Right renal pelvis (tissue), 4 donors: Measurements from ENCODE around the gene TANGO6. TPM values are rescaled to one million over a fixed set of nuclear protein-coding genes. Genes with fewer than 3 reads are reported as not detected.

Experiments
- DNase-seq, 4 donors: peaks; one replicate each; pipeline ENCODE4 v3.0.0-alpha.2; 2013; ENCODE audit warnings: low read depth in 4 of 4, low spot score in 3 of 4, missing footprints in 1 of 4
- polyA plus RNA-seq, 4 donors: library from polyadenylated mRNA; unstranded; fragments of 120-200 nt; gene quantifications; one replicate each; pipeline ENCODE4 v1.2.1, GENCODE V29; 2013; ENCODE audit not compliant: insufficient read length in 4 of 4

The TANGO6 gene
- polyA plus RNA-seq, 4 donors: 6.1 to 8.0 (median 7.9) TPM

DNA sequence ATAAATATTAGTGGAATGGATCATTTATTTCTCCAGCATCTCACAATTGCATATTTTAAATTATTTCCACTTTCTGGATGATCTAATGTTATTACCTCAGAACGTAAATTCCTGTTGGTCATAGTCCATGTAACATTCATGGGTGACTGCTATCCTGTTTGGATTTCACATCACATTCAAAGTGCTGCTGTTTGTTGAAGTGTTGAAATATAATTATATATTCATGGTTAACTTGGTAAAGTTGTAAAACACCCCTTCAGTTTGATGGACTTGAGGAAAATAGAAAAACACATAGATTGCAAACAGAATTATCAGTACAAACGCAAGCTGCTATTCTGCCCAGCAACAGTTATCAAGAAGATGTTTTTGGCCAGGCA is 59.6 kb downstream of the TANGO6 start:
- DNase-seq: no peak

- no peak for DNase-seq
Observed at GRCh38 chr16:68907297-68907696, 64.0 kb downstream of the TANGO6 start.

GRCh38 chr16:68907781-68908181 is 64.5 kb downstream of the TANGO6 start:
- DNase-seq: no peak

- no peak for DNase-seq
Observed at GRCh38 chr16:68909099-68909733, 65.9 kb downstream of the TANGO6 start.

DNA sequence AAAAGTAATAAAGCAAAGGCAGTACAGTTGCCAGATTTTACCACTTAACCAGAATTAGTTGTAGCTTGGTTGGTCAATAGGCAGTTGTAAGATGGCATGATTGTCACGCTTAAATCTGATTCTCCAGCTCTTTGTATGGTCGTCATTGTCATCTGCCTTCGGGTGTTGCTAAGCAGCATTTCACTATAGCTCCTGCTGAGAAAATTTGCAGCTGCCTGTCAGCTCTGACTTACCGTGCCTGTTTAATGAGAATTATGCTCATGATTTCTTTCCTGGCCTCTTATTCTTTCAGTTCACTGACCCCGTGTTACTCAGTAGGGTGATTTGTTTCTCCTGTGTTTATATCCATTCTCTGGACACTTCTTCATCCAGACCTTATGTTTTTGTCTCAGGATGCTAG is 66.7 kb downstream of the TANGO6 start:
- no peak for DNase-seq

GRCh38 chr16:68915589-68915988 is 72.3 kb downstream of the TANGO6 start:
- no peak for DNase-seq

DNA sequence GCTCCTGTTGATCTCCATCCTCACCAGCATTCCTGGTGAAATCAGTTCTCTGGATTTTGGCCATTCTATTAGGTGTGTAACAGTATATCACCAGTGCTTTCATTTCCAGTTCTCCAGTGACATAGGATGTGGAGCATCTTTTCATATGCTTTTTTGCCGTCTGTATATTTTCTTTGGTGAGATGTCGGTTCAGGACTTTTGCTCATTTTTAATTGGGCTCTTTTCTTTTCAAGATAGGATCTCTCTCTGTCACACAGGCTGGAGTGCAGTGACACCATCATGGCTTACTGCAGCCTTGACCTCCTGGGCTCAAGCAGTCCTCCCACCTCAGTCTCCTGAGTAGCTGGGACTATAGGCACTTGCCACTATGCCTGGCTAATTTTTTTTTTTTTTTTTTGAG is 74.2 kb downstream of the TANGO6 start:
- DNase-seq: no peak

- no peak for DNase-seq
Observed at GRCh38 chr16:68920349-68920748, 77.0 kb downstream of the TANGO6 start.

GRCh38 chr16:68921637-68922036 is 78.3 kb downstream of the TANGO6 start:
- DNase-seq: no peak

- DNase-seq: no peak
Observed at GRCh38 chr16:68923116-68923515, 79.8 kb downstream of the TANGO6 start.

DNA sequence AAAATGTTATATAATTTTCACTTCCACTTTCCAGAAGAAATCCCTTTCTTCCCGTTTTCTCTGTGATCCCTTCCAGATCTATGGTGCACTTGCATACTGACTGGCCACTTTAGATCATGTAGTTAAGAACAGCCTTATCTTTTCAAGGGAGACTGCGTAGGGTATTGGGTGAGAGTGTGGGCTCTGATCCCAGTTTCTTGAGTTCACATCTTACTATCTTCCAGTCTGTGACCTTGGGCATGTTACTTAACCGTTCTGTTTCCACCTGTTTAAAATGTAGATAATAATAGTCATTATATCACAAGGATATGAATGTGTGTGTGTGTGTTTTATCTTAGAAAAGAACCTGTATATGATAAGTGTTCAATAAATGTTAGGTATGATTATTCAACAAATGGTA is 83.7 kb downstream of the TANGO6 start:
- no peak for DNase-seq

DNA sequence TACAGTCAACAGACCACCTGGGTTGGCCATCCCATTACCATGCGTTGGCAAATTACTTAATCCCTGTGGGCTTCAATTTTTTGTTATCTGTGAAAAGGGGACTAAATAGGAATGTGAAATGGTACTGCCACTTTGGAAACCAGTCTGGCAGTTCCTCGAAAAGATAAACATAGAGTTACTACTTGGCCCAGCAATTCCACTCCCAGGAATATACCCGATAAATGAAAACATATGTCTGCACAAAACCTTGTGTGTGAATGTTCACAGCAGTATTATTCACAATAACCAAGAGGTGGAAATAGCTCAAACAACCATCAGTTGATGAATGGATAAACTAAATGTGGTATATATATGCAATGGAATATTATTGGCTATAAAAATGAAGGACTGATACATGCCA is 87.9 kb downstream of the TANGO6 start:
- no peak for DNase-seq

GRCh38 chr16:68934402-68934801 is 91.1 kb downstream of the TANGO6 start:
- no peak for DNase-seq

- no peak for DNase-seq
Observed at GRCh38 chr16:68935008-68935407, 91.7 kb downstream of the TANGO6 start.

DNA sequence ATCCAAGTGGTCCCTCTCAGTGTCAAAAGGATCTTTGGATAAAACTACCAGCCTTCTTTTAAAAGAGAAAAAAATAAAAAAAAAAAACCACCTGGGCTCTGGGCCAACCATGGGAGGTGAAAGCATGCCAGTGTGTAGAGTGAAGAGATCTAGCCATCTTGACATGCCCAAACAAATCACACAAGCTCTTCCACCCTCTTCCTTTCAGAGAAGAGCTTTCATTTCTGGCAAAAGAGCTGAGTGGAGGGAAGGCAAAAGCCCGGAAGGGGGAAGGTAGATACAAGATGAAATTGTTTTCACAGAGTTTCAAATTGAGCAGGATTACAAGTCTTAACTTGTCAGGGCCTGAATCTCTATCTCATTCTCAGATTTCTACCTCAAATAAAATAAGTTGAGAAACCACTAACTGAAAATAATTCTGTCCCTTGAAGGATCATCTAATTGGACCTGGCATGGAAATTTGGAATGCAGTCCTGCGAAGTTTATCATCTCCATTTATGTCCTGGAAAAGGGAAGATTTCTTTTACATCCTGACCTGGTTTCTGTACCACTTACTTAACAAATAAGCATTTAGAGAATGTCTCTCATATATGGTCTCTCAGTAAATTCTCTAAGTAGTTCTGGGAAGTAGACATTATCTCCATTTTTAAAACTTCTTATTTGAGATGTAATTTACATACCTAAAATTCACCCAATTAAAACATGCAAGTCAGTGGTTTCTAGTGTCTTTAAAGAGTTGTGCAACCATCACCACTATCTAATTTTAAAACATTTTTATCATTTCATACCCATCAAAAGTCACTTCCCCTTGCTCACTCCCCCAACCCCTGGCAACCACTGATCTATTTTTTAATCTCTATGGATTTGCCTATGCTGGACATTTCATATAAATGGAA is 93.7 kb downstream of the TANGO6 start:
- DNase-seq: no peak

DNA sequence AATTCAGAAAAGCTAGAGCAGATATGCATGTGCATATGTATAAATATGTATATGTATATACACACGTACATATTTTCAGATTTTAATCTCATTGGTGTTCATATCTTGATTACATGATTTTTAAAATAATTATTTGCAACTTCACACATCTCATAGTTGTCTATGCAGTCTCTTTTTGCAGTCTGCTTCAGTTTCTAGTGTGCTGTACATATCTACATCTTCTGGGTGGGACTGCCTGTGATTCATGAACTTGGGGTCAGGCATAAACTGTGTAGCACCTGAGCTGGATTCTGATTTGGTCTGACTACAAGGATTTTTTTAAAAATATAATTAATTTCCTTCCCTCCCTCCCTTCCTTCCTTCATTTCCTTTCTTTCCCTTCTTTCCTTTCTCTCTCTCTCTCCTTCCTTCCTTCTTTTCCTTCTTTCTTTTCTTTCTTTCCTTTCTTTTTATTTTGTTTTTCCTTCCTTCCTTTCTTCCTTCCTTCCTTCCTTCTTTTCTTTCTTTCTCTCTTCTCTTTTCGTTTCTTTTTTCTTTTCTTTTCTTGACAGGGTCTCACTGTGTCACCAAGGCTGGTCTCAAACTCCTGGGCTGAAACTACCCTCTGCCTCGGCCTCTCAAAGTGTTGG is 96.5 kb downstream of the TANGO6 start:
- DNase-seq: no peak

- peak in 2 of 4 donors; percentile 12 for DNase-seq
Observed at GRCh38 chr16:68940816-68941215, 97.5 kb downstream of the TANGO6 start.

GRCh38 chr16:68943961-68944360 is 100.6 kb downstream of the TANGO6 start:
- peak in 1 of 4 donors; percentile 8 for DNase-seq

GRCh38 chr16:68948230-68948910 is 105.0 kb downstream of the TANGO6 start:
- DNase-seq: no peak

- DNase-seq: no peak
Observed at GRCh38 chr16:68951991-68952877, 108.9 kb downstream of the TANGO6 start.
